ENCODE measurements around the gene AOPEP. TPM values are rescaled to one million over a fixed set of nuclear protein-coding genes. Genes with fewer than 3 reads are reported as not detected.

The AOPEP gene
- polyA plus RNA-seq, 1 of the 3 experiments (the other 2 are of a cell fraction) = 54.6 TPM

DNA sequence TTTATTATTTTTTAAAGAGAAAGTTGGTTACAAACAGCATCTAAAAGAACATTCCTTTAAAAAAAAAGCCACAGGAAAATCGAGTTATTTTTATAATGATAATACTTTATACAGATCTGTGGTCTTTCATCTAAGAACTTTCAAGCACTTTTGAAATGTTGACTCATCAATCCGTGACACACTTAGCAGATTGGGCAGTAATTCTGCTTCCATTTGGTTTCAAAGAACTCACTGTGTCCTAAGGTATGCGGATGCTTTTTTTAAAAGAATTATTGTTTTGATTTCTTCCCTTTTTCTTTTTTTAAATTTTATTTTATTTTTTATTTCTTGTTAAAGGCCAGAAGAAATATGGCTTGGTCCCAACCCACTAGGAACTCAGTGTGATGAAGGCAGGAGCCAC, 147.8 kb downstream of the AOPEP start:
- H3K27me3 ChIP-seq (ENCODE audit: insufficient read depth) = no peaks in the 10 kb centered on the region
- H3K4me2 ChIP-seq = peak overlapping the region; percentile 59; the same call in 1 of the 2 replicates
- H3K4me3 ChIP-seq (ENCODE audit: low read depth in 2 of 2, low read length in 1 of 2) = no peak overlapping the region
- POLR2A ChIA-PET = no interaction called here
- no peaks in the 10 kb centered on the region for H3K36me3 ChIP-seq (replicated peaks in 1 of 2; ENCODE audit: control insufficient read depth in 1 of 2, insufficient read depth in 2 of 2, low read length in 1 of 2)
- no peaks in the 10 kb centered on the region for H4K20me1 ChIP-seq (ENCODE audit: insufficient read depth)
- 12% methylated on average over 3 of the region's 3 CpGs for WGBS (ENCODE audit: low lambda C conversion rate)
- H3K9me2 ChIP-seq = no peaks in the 10 kb centered on the region
- CTCF ChIA-PET = no interaction called here
- H2AFZ ChIP-seq (ENCODE audit: low read depth) = no peak overlapping the region
- H3K9ac ChIP-seq = peak overlapping the region; percentile 43; the same call in 1 of the 2 replicates
- H3K79me2 ChIP-seq (ENCODE audit: insufficient read depth) = no peaks in the 10 kb centered on the region
- peaks cover 40% of the 10 kb centered on the region for H3F3A ChIP-seq (replicated peaks; ENCODE audit: insufficient read depth)
- DNase-seq = no peak
- H3K27ac ChIP-seq (ENCODE audit: low read depth in 2 of 2, low read length in 1 of 2) = peak overlapping the region; percentile 97 to 100
- H3K9me3 ChIP-seq = no peaks in the 10 kb centered on the region
- peaks cover 24 to 47% of the 10 kb centered on the region in 2 experiments for H3K4me1 ChIP-seq (ENCODE audit: control insufficient read depth in 1 of 2, insufficient read depth in 2 of 2, low read depth in 1 of 2, low read length in 1 of 2)
- 0 out of 2 replicates have a peak, but pooled peaks have one; percentile 46 for TF ChIP-seq TEAD4 (IDR thresholded peaks at IDR 0.05; ENCODE audit: borderline replicate concordance, insufficient read depth)
- TF ChIP-seq, protein P1, sequence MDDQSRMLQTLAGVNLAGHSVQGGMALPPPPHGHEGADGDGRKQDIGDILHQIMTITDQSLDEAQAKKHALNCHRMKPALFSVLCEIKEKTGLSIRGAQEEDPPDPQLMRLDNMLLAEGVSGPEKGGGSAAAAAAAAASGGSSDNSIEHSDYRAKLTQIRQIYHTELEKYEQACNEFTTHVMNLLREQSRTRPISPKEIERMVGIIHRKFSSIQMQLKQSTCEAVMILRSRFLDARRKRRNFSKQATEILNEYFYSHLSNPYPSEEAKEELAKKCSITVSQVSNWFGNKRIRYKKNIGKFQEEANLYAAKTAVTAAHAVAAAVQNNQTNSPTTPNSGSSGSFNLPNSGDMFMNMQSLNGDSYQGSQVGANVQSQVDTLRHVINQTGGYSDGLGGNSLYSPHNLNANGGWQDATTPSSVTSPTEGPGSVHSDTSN (IDR thresholded peaks at IDR 0.05) = peak; percentile 91
- no peak for TF ChIP-seq RCOR1 (IDR thresholded peaks at IDR 0.05; ENCODE audit: low read length)
- peak; percentile 41; the same call in 1 of the 2 replicates for TF ChIP-seq MEF2A (IDR thresholded peaks at IDR 0.05; ENCODE audit: borderline replicate concordance, low read depth)
- no peak for TF ChIP-seq MAX (IDR thresholded peaks at IDR 0.05; ENCODE audit: low read depth)
- TF ChIP-seq NRF1 (IDR thresholded peaks at IDR 0.05; ENCODE audit: low read depth, low read length) = no peak
- peak; percentile 66 for TF ChIP-seq FOSL2 (IDR thresholded peaks at IDR 0.05; ENCODE audit: borderline replicate concordance, low read depth)
- TF ChIP-seq TAF1 (IDR thresholded peaks at IDR 0.05; ENCODE audit: borderline replicate concordance, low read depth, low read length) = no peak
- TF ChIP-seq EP300 (IDR thresholded peaks at IDR 0.05; ENCODE audit: borderline replicate concordance in 1 of 2, low read depth in 1 of 2, low read length in 1 of 2) = peak; percentile 69 to 70; a peak in 2 of 4 replicates
- TF ChIP-seq RXRA (IDR thresholded peaks at IDR 0.05; ENCODE audit: borderline replicate concordance, low read depth) = 0 out of 2 replicates have a peak, but pooled peaks have one; percentile 38
- TF ChIP-seq YY1 (IDR thresholded peaks at IDR 0.05; ENCODE audit: low read depth) = no peak
- no peak for TF ChIP-seq USF1 (IDR thresholded peaks at IDR 0.05; ENCODE audit: borderline replicate concordance, low read depth)
- TF ChIP-seq EZH2phosphoT487 (IDR thresholded peaks at IDR 0.05; ENCODE audit: borderline replicate concordance, low read depth) = no peak
- TF ChIP-seq GABPA (IDR thresholded peaks at IDR 0.05; ENCODE audit: low read depth) = no peak
- peak; percentile 56; the same call in 1 of the 2 replicates for TF ChIP-seq POLR2AphosphoS5 (IDR thresholded peaks at IDR 0.05; ENCODE audit: low read depth, low read length)
- no peak for TF ChIP-seq FOXJ3 (CRISPR knock-in tag; IDR thresholded peaks at IDR 0.05)
- peak; percentile 88 for TF ChIP-seq TCF12 (IDR thresholded peaks at IDR 0.05)
- TF ChIP-seq NFIC (IDR thresholded peaks at IDR 0.05; ENCODE audit: borderline replicate concordance) = peak; percentile 33
- TF ChIP-seq, protein P2, sequence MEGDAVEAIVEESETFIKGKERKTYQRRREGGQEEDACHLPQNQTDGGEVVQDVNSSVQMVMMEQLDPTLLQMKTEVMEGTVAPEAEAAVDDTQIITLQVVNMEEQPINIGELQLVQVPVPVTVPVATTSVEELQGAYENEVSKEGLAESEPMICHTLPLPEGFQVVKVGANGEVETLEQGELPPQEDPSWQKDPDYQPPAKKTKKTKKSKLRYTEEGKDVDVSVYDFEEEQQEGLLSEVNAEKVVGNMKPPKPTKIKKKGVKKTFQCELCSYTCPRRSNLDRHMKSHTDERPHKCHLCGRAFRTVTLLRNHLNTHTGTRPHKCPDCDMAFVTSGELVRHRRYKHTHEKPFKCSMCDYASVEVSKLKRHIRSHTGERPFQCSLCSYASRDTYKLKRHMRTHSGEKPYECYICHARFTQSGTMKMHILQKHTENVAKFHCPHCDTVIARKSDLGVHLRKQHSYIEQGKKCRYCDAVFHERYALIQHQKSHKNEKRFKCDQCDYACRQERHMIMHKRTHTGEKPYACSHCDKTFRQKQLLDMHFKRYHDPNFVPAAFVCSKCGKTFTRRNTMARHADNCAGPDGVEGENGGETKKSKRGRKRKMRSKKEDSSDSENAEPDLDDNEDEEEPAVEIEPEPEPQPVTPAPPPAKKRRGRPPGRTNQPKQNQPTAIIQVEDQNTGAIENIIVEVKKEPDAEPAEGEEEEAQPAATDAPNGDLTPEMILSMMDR (IDR thresholded peaks at IDR 0.05) = no peak
- TF ChIP-seq RFX5 (IDR thresholded peaks at IDR 0.05; ENCODE audit: low read length) = no peak
- TF ChIP-seq REST (IDR thresholded peaks at IDR 0.05; ENCODE audit: low read depth, low read length) = no peak
- TF ChIP-seq JUND (IDR thresholded peaks at IDR 0.05) = peak; percentile 78
- TF ChIP-seq FOXM1 (IDR thresholded peaks at IDR 0.05; ENCODE audit: low read depth) = no peak
- no peak for TF ChIP-seq SMC3 (IDR thresholded peaks at IDR 0.05; ENCODE audit: low read depth, low read length)
- no peak for TF ChIP-seq ELF1 (IDR thresholded peaks at IDR 0.05)
- TF ChIP-seq MXI1 (IDR thresholded peaks at IDR 0.05; ENCODE audit: low read depth, low read length) = no peak
- no peak for TF ChIP-seq RAD21 (IDR thresholded peaks at IDR 0.05; ENCODE audit: low read length)
- TF ChIP-seq GATA2 (CRISPR knock-in tag; IDR thresholded peaks at IDR 0.05) = no peak
